Heart left ventricle (tissue), 13 donors: ENCODE measurements around the gene KCNK15.

ENCODE experiments used
- CTCF ChIP-seq, 12 donors: fragments of 200-600 bp; sonication (generic) in 4 of 12; IDR thresholded peaks; one replicate each; pipeline versions ENCODE4 v1.5.0 to v1.8.0; 2018 to 2022; ENCODE audit warnings: antibody characterized with exemption in 12 of 12, mild to moderate bottlenecking in 5 of 12
- POLR2A ChIP-seq, 2 donors: fragments of 450-650 bp; IDR thresholded peaks; one replicate each; pipeline ENCODE4 v1.6.1; 2017; ENCODE audit warnings: antibody characterized with exemption in 2 of 2, mild to moderate bottlenecking in 2 of 2, moderate library complexity in 2 of 2
- donor health status: ischemic (EF 13 %, LVEDD 7.1; RV severe dilation, severe dysfunction).
- donor health status: DM: no; HTN: yes; CAD: no.
- donor health status: DM: no; HTN: no; CAD: no.
- donor health status: ischemic (EF 25% LVEDD 6.9; RV normal size, moderate dysfunction).
- donor health status: ischemic (EF 25% LVEDD 5.7; RV mildly dilated, moderate dysfunction).
- donor health status: ischemic (EF 35%, LVEDD 5.7; RV mildly dilated, moderate dysfunction).
- donor health status: nonischemic (EF 11% LVEDD 7.7; RV severe dilation, severe dysfunction).
- donor health status: DM: yes; HTN: yes; CAD: no.
- donor health status: PGD.
- donor health status: ischemic (EF 29% LVEDD 5.4; RV normal size, mild dysfunction).
- donor health status: nonischemic (EF 23%, LVEDD 6.1; RV moderate dilation, normal function).

- TF ChIP-seq CTCF (IDR thresholded peaks at IDR 0.05): no peak
- no peak for TF ChIP-seq POLR2A (IDR thresholded peaks at IDR 0.05)
Measured at GRCh38 chr20:44722990-44723389, 22.7 kb upstream of the KCNK15 start.
